ENCODE measurements around the gene RAB40C. TPM values are rescaled to one million over a fixed set of nuclear protein-coding genes. Genes with fewer than 3 reads are reported as not detected.
A peak's percentile ranks its signal among the peaks of the same experiment; 100 is the strongest.

RAB40C gene
- total and polyA plus RNA-seq, 9 of the 15 experiments (the other 6 are each of a cell fraction or from before 2014, with no cell fraction given) = 0.17 to 23.4 (median 8.7) TPM

DNA sequence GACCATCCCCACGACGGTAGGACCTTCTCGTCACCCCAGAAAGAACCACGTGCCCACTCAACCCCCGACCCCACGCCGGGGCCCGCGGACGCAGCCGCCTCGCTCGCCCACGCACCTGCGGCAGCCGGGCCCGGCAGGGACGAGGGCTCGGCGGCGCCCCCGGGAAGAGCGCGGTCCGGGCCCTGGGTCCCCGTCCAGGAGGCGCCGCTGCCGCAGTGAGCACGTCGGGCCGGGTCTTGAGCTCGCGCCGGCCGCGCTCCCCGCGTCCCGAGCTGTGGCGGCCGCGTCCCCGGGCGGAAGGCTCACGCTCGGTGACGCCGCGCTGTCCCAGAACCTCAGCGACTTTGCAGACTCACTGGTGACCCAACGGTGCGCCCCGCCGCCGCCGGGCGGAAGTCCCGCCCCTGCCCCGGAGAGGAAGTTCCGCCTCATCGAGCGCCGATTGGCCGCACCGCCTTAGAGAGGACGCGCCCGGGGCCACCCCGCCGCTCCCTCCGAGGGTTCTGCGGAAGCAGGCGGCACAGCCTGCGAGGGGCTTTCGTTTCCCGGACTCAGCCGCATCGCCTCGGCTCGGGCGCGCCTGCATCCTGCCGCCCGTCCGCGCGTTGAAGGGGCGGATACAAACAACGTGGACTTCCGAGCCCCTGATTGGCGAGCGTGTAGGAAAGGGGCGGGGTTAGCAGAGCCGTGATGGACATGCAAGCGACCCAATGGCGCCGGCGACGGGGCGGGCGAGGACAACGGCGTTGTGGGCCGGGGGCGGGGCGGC is 793 bp upstream of the RAB40C start (continued):
- TF ChIP-seq, protein P1, sequence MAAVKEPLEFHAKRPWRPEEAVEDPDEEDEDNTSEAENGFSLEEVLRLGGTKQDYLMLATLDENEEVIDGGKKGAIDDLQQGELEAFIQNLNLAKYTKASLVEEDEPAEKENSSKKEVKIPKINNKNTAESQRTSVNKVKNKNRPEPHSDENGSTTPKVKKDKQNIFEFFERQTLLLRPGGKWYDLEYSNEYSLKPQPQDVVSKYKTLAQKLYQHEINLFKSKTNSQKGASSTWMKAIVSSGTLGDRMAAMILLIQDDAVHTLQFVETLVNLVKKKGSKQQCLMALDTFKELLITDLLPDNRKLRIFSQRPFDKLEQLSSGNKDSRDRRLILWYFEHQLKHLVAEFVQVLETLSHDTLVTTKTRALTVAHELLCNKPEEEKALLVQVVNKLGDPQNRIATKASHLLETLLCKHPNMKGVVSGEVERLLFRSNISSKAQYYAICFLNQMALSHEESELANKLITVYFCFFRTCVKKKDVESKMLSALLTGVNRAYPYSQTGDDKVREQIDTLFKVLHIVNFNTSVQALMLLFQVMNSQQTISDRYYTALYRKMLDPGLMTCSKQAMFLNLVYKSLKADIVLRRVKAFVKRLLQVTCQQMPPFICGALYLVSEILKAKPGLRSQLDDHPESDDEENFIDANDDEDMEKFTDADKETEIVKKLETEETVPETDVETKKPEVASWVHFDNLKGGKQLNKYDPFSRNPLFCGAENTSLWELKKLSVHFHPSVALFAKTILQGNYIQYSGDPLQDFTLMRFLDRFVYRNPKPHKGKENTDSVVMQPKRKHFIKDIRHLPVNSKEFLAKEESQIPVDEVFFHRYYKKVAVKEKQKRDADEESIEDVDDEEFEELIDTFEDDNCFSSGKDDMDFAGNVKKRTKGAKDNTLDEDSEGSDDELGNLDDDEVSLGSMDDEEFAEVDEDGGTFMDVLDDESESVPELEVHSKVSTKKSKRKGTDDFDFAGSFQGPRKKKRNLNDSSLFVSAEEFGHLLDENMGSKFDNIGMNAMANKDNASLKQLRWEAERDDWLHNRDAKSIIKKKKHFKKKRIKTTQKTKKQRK (IDR thresholded peaks at IDR 0.05; ENCODE audit: borderline replicate concordance, low read depth, low read length) = peak; percentile 87
- TF ChIP-seq KLF1 (tag; IDR thresholded peaks at IDR 0.05) (0 out of 2 replicates have a peak, but pooled peaks have one; percentile 34), TGIF2 (CRISPR knock-in tag; IDR thresholded peaks at IDR 0.05) (no peak), PHF21A (IDR thresholded peaks at IDR 0.05; ENCODE audit: borderline replicate concordance, low read depth) (no peak), ZBTB7A (IDR thresholded peaks at IDR 0.05; ENCODE audit: borderline replicate concordance, control insufficient read depth, low read depth, low read length) (peak; percentile 18; the same call in 1 of the 2 replicates), ARNT (IDR thresholded peaks at IDR 0.05) (no peak), PHF8 (IDR thresholded peaks at IDR 0.05; ENCODE audit: borderline replicate concordance, low read length) (peak; percentile 87; the same call in 1 of the 2 replicates), RBFOX2 (IDR thresholded peaks at IDR 0.05; ENCODE audit: low read depth, low read length) (peak; percentile 97), KDM5B (IDR thresholded peaks at IDR 0.05; ENCODE audit: insufficient replicate concordance, low read depth, low read length) (peak; percentile 52), CHD1 (IDR thresholded peaks at IDR 0.05; ENCODE audit: low read length) (peak; percentile 93), USF2 (CRISPR knock-in tag; IDR thresholded peaks at IDR 0.05) (peak; percentile 28), MTA3 (IDR thresholded peaks at IDR 0.05; ENCODE audit: borderline replicate concordance) (peak; percentile 77), JUN (IDR thresholded peaks at IDR 0.05; ENCODE audit: borderline replicate concordance, low read depth, low read length) (no peak), JUN (CRISPR knock-in tag; IDR thresholded peaks at IDR 0.05; ENCODE audit: borderline replicate concordance) (peak; percentile 69; the same call in 1 of the 2 replicates), ZBTB43 (CRISPR knock-in tag; IDR thresholded peaks at IDR 0.05) (0 out of 2 replicates have a peak, but pooled peaks have one; percentile 73), YY1 (IDR thresholded peaks at IDR 0.05; ENCODE audit: borderline replicate concordance in 1 of 3, control insufficient read depth in 1 of 3, extremely low read depth in 1 of 3, insufficient read depth in 3 of 3, insufficient read length in 1 of 3, insufficient replicate concordance in 2 of 3, low read depth in 1 of 3, low read length in 2 of 3) (peak in 1 of 3 experiments; percentile 67), CCNT2 (IDR thresholded peaks at IDR 0.05; ENCODE audit: borderline replicate concordance, extremely low read depth, insufficient read length, low read depth, low read length) (peak; percentile 28), SP1 (CRISPR knock-in tag; IDR thresholded peaks at IDR 0.05) (peak; percentile 95)
